K562 (cell line): ENCODE measurements around the gene ANAPC2. TPM values are rescaled to one million over a fixed set of nuclear protein-coding genes. Genes with fewer than 3 reads are reported as not detected.

ENCODE experiments used
- ATAC-seq: fragments of 200-7000 bp; cut with Tn5 transposase; 3 replicates; pipeline ENCODE4 v1.9.1; 2020; ENCODE audit warnings: moderate library complexity
- BruUV-seq: library from RNA; stranded (reverse); fragments of 400-500 nt; replicated peaks from 2 replicates; lab custom pipeline; 2021; lab: Mats Ljungman, UMichigan
- CTCF ChIA-PET: fragments of 300-600 bp; formaldehyde crosslinking; extraction: SDS; loops from one replicate; lab custom pipeline; 2021; ENCODE audit warnings: low intra/inter-chr PET ratio; lab: Yijun Ruan, JAX
- POLR2A ChIA-PET: fragments of 300-600, 350-650 bp; sonication (Branson Sonifier 250); formaldehyde crosslinking; extraction: SDS; loops from one replicate; lab custom pipeline; 2021; ENCODE audit warnings: antibody characterized with exemption, inconsistent platforms; lab: Yijun Ruan, JAX
- DNase-seq, 4 experiments: peaks; one replicate each; pipeline versions ENCODE4 v3.0.0 to v3.0.0-alpha.2; 2011 to 2018; ENCODE audit warnings: low spot score in 3 of 4, mixed read lengths in 3 of 4; ENCODE audit errors: extremely low read depth in 1 of 4
- FAIRE-seq: peaks from 2 replicates; lab custom pipeline; 2011; peaks lifted over from hg19 to GRCh38; lab: Jason Lieb, UNC
- H2AFZ ChIP-seq: 2 replicates; pipeline ENCODE4 v1.6.0; 2011; ENCODE audit warnings: low read depth, low read length, control low read depth, inconsistent platforms
- H3K27ac ChIP-seq: fragments of 200-600 bp; 3 replicates; pipeline ENCODE4 v1.8.0; 2011; ENCODE audit warnings: low read depth, mild to moderate bottlenecking, control low read depth, inconsistent platforms, low read length, moderate library complexity, mixed read lengths; ENCODE audit errors: extremely low read depth
- H3K27me3 ChIP-seq, 2 experiments: fragments of 300-600 bp in 1 of 2; 2 replicates in 1 of 2; 3 replicates in 1 of 2; pipeline versions ENCODE4 v1.6.0 to v1.8.0; 2011; ENCODE audit warnings: inconsistent platforms in 2 of 2, low read length in 2 of 2, mild to moderate bottlenecking in 1 of 2, mixed read lengths in 1 of 2, moderate library complexity in 1 of 2; ENCODE audit not compliant: control insufficient read depth in 2 of 2, insufficient read depth in 2 of 2
- H3K36me3 ChIP-seq: fragments of 300-600 bp; 3 replicates; pipeline ENCODE4 v1.8.0; 2011; ENCODE audit warnings: mild to moderate bottlenecking, low read length, inconsistent platforms; ENCODE audit not compliant: control insufficient read depth, insufficient read depth
- H3K4me1 ChIP-seq, 2 experiments: fragments of 200-600 bp in 1 of 2; replicated peaks in 1 of 2; 2 replicates in 1 of 2; 3 replicates in 1 of 2; pipeline versions ENCODE4 v1.5.1 to v1.8.0; 2011; ENCODE audit warnings: inconsistent platforms in 2 of 2, low read length in 2 of 2, mild to moderate bottlenecking in 1 of 2, mixed read lengths in 1 of 2, moderate library complexity in 1 of 2; ENCODE audit not compliant: control insufficient read depth in 2 of 2, insufficient read depth in 2 of 2
- H3K4me2 ChIP-seq: 2 replicates; pipeline ENCODE4 v1.6.1; 2011; ENCODE audit warnings: low read length, control low read depth, inconsistent platforms, mixed read lengths; ENCODE audit not compliant: insufficient read depth
- H3K4me3 ChIP-seq: fragments of 200-600 bp; sonication (generic), shearing (Covaris generic); 2 replicates; pipeline ENCODE4 v1.5.1; 2016; ENCODE audit warnings: control low read depth, inconsistent platforms
- H3K79me2 ChIP-seq: fragments of 200-600 bp; 3 replicates; pipeline ENCODE4 v1.8.0; 2011; ENCODE audit warnings: low read length, inconsistent platforms; ENCODE audit not compliant: control insufficient read depth, insufficient read depth
- H3K9ac ChIP-seq, 2 experiments: 2 replicates each; pipeline versions ENCODE4 v1.6.0 to v1.6.1; 2011; ENCODE audit warnings: low read depth in 2 of 2, low read length in 2 of 2, control low read depth in 1 of 2, inconsistent platforms in 1 of 2, mild to moderate bottlenecking in 1 of 2, mixed read lengths in 1 of 2; ENCODE audit not compliant: insufficient read depth in 1 of 2
- H3K9me1 ChIP-seq: one replicate; pipeline ENCODE4 v1.6.0; 2011; ENCODE audit warnings: inconsistent platforms, mild to moderate bottlenecking, low read length, moderate library complexity; ENCODE audit not compliant: control insufficient read depth, insufficient read depth
- H3K9me3 ChIP-seq: replicated peaks from 2 replicates; pipeline ENCODE4 v1.5.1; 2011; ENCODE audit warnings: low read depth, low read length, inconsistent platforms; ENCODE audit not compliant: control insufficient read depth, insufficient read depth
- H4K20me1 ChIP-seq: replicated peaks from 2 replicates; pipeline ENCODE4 v1.6.1; 2011; ENCODE audit warnings: low read length, inconsistent platforms, mixed read lengths; ENCODE audit not compliant: control insufficient read depth, insufficient read depth
- CBX5 ChIP-seq: IDR thresholded peaks from 2 replicates; pipeline ENCODE4 v1.6.1; 2014; ENCODE audit warnings: low read depth, borderline replicate concordance
- EP300 ChIP-seq: IDR thresholded peaks from 2 replicates; pipeline ENCODE4 v1.6.1; 2012; ENCODE audit warnings: low read length, improper control_type of control experiment
- FOXA1 ChIP-seq: fragments of 450-650 bp; IDR thresholded peaks from 2 replicates; pipeline ENCODE4 v1.6.1; 2016; ENCODE audit warnings: mild to moderate bottlenecking, borderline replicate concordance
- MECOM ChIP-seq: fragments of 250-450 bp; sonication (Bioruptor Pico); IDR thresholded peaks from 2 replicates; pipeline ENCODE4 v1.8.0; 2022; ENCODE audit warnings: inconsistent platforms
- PCBP2 ChIP-seq: fragments of 200-400 bp; formaldehyde crosslinking; IDR thresholded peaks from 2 replicates; pipeline ENCODE4 v1.6.1; 2018; ENCODE audit warnings: low read length, low read depth, mild to moderate bottlenecking, moderate library complexity; ENCODE audit not compliant: poor library complexity, severe bottlenecking
- RCOR1 ChIP-seq, 2 experiments: IDR thresholded peaks; 2 replicates each; pipeline ENCODE4 v1.6.1; 2012; ENCODE audit warnings: low read depth in 2 of 2, low read length in 2 of 2, borderline replicate concordance in 1 of 2, improper control_type of control experiment in 1 of 2
- SMAD4 ChIP-seq: fragments of 250-450 bp; sonication (Bioruptor Pico); conservative IDR thresholded peaks from 2 replicates; pipeline ENCODE4 v1.8.0; 2021; ENCODE audit warnings: inconsistent platforms, mild to moderate bottlenecking, moderate library complexity
- ZFP36 ChIP-seq: fragments of 150-350 bp; IDR thresholded peaks from 2 replicates; pipeline ENCODE4 v1.6.1; 2018; ENCODE audit warnings: low read length, low read depth; ENCODE audit not compliant: partially characterized antibody
- ZNF143 ChIP-seq: sonication (generic); formaldehyde crosslinking; IDR thresholded peaks from 2 replicates; pipeline ENCODE4 v1.9.0; 2022; ENCODE audit warnings: mild to moderate bottlenecking, missing genetic modification reagents
- ZNF507 ChIP-seq: conservative IDR thresholded peaks from 2 replicates; pipeline ENCODE4 v1.6.1; 2017; ENCODE audit warnings: missing genetic modification characterization, missing compliant biosample characterization
- ZNF780A ChIP-seq: fragments of 250-450 bp; sonication (Bioruptor Pico); IDR thresholded peaks from 2 replicates; pipeline ENCODE4 v1.5.0; 2021; ENCODE audit warnings: mild to moderate bottlenecking
- WGBS: fragments of 100-300 bp; shearing (Covaris generic); methylation state at CpG from one replicate; pipeline ENCODE4 v1.1.6; 2016; ENCODE audit warnings: low coverage, mixed read lengths; ENCODE audit not compliant: insufficient coverage; ENCODE audit errors: missing lambda C conversion rate; 5-methylcytosine and 5-hydroxymethylcytosine counted together
- in situ Hi-C: fragments of 300-500 bp; cut with MboI; formaldehyde crosslinking; loops from 4 replicates; pipeline ENCODE4 v1.15.0; 2018; ENCODE audit warnings: inconsistent platforms, mixed read lengths
- intact Hi-C: fragments of 100-400 bp; cut with micrococcal nuclease; formaldehyde crosslinking; loops from 2 replicates; pipeline ENCODE4 v1.14.2; 2022
- polyA plus RNA-seq, 8 experiments: library from polyadenylated mRNA; depleted of rRNA in 4 of 8; stranded (reverse) in 5 of 8; unstranded in 3 of 8; fragments of >200 nt; fragmentation: Nextera tagmentation in 2 of 8; fragmentation: Illumina TruSeq in 1 of 8; extraction: Ambion mirVana in 2 of 8; extraction: Trizol in 1 of 8; gene quantifications; 2 replicates each; pipeline versions ENCODE4 v1.2.1 to v1.2.3, GENCODE V29; 2011 to 2014; ENCODE audit warnings: inconsistent platforms in 1 of 8, missing spikeins in 1 of 8
- total RNA-seq, 7 experiments: library from RNA; depleted of rRNA in 6 of 7; stranded (reverse); fragments of >200 nt in 6 of 7; fragmentation: Illumina TruSeq in 2 of 7; extraction: Trizol in 2 of 7; gene quantifications; 2 replicates each; pipeline versions ENCODE4 v1.2.1 to v1.2.3, GENCODE V29; 2011 to 2021; ENCODE audit warnings: low replicate concordance in 1 of 7

Gene ANAPC2
- total and polyA plus RNA-seq, 9 of the 15 experiments (the other 6 are each of a cell fraction or from before 2014, with no cell fraction given) = 0.11 to 56.5 (median 17.1) TPM; not detected in 1

GRCh38 chr9:137141050-137141810 lies 47.1 kb downstream of the ANAPC2 start:
- H3K9me1 ChIP-seq = no peaks in the 10 kb centered on the region
- TF ChIP-seq FOXA1 (no peak), ZNF143 (no peak; the same call in 1 of the 2 replicates), EP300 (no peak), CBX5 (no peak), PCBP2 (no peak), MECOM (no peak), RCOR1 (IDR thresholded peaks at IDR 0.05; ENCODE audit: borderline replicate concordance in 1 of 2, low read depth in 2 of 2, low read length in 2 of 2) (no peak), SMAD4 (no peak), ZNF507 (tag) (no peak), ZNF780A (no peak), ZFP36 (no peak)
- peaks cover 21% of the 10 kb centered on the region for H4K20me1 ChIP-seq
- H3K27me3 ChIP-seq = peaks cover 43 to 77% of the 10 kb centered on the region in 2 experiments; a peak in 4 of 5 replicates
- CTCF ChIA-PET = no interaction called here
- FAIRE-seq = no peak
- intact Hi-C loops = no loop called here
- H3K9ac ChIP-seq = 0 out of 4 replicates have a peak overlapping the region, but pooled peaks of 1 of the 2 experiments have one; percentile 7
- no peak overlapping the region for H3K4me3 ChIP-seq
- ATAC-seq = no peak
- no peaks in the 10 kb centered on the region for H3K9me3 ChIP-seq
- in situ Hi-C loops = no loop called here
- no peaks in the 10 kb centered on the region for H3K79me2 ChIP-seq
- H3K4me2 ChIP-seq = no peak overlapping the region
- no peak overlapping the region for H3K27ac ChIP-seq
- no peak overlapping the region for H2AFZ ChIP-seq
- POLR2A ChIA-PET = interaction anchor here (0.6 to 1.5 kb wide), 2 partner anchors 9 to 11 kb away, joined by 3 to 10 read pairs; no protein-coding TSS in a partner anchor
- peaks cover 0 to 53% of the 10 kb centered on the region in 2 experiments; a peak in 2 of 5 replicates for H3K4me1 ChIP-seq
- DNase-seq = no peak
- under 1% methylated on average over 17 of the region's 17 CpGs for whole genome bisulfite sequencing
- BruUV-seq = no TSS peak
- no peaks in the 10 kb centered on the region for H3K36me3 ChIP-seq
